Measurements from ENCODE around the gene SMIM41. TPM values are rescaled to one million over a fixed set of nuclear protein-coding genes. Genes with fewer than 3 reads are reported as not detected.

The SMIM41 gene
- not detected for total RNA-seq (2021; fragmentation: NEBNext Ultra II Directional; extraction: Animal tissue kit (Norgen Biotek cat#: 25700))
- long read RNA-seq: 0 reads

- H3K4me1 Mint-ChIP-seq (ENCODE audit: low read depth): peaks cover 51% of the 10 kb centered on the region
- no peak within 1 kb of the TSS for H3K4me3 Mint-ChIP-seq
- no peaks in the 10 kb centered on the region for H3K9me3 Mint-ChIP-seq
- H3K27ac Mint-ChIP-seq: no peak within 1 kb of the TSS; the same call in 1 of the 2 replicates
- TF ChIP-seq, protein P1, sequence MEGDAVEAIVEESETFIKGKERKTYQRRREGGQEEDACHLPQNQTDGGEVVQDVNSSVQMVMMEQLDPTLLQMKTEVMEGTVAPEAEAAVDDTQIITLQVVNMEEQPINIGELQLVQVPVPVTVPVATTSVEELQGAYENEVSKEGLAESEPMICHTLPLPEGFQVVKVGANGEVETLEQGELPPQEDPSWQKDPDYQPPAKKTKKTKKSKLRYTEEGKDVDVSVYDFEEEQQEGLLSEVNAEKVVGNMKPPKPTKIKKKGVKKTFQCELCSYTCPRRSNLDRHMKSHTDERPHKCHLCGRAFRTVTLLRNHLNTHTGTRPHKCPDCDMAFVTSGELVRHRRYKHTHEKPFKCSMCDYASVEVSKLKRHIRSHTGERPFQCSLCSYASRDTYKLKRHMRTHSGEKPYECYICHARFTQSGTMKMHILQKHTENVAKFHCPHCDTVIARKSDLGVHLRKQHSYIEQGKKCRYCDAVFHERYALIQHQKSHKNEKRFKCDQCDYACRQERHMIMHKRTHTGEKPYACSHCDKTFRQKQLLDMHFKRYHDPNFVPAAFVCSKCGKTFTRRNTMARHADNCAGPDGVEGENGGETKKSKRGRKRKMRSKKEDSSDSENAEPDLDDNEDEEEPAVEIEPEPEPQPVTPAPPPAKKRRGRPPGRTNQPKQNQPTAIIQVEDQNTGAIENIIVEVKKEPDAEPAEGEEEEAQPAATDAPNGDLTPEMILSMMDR (IDR thresholded peaks at IDR 0.05): no peak
- no peak for DNase-seq
- H3K27me3 Mint-ChIP-seq (ENCODE audit: insufficient read depth): peaks cover 4% of the 10 kb centered on the region
- peaks cover 12% of the 10 kb centered on the region for H3K36me3 Mint-ChIP-seq (ENCODE audit: low read depth)
Observed at GRCh38 chr12:52079576-52080402, at the start of gene SMIM41. Gene SMIM41 (plus strand): TSS chr12:52079704. CDS start chr12:52079780, 76 bp downstream.

- Mint-ChIP-seq H3K4me3 (peak overlapping the region; percentile 89), H3K27me3 (ENCODE audit: insufficient read depth) (peaks cover 4% of the 10 kb centered on the region), H3K27ac (peak overlapping the region; percentile 94), H3K4me1 (ENCODE audit: low read depth) (peaks cover 23% of the 10 kb centered on the region), H3K9me3 (no peaks in the 10 kb centered on the region), H3K36me3 (ENCODE audit: low read depth) (no peaks in the 10 kb centered on the region)
- peak; percentile 61 for DNase-seq
- TF ChIP-seq, protein P1 (IDR thresholded peaks at IDR 0.05): no peak
Observed at GRCh38 chr12:52032446-52032803, 47.1 kb upstream of the SMIM41 start.

- peaks cover 6% of the 10 kb centered on the region for H3K27me3 Mint-ChIP-seq (ENCODE audit: insufficient read depth)
- DNase-seq: peak; percentile 96
- H3K36me3 Mint-ChIP-seq (ENCODE audit: low read depth): no peaks in the 10 kb centered on the region
- H3K4me3 Mint-ChIP-seq: peak overlapping the region; percentile 89
- H3K9me3 Mint-ChIP-seq: no peaks in the 10 kb centered on the region
- TF ChIP-seq, protein P1 (IDR thresholded peaks at IDR 0.05): no peak
- H3K27ac Mint-ChIP-seq: peak overlapping the region; percentile 94
- H3K4me1 Mint-ChIP-seq (ENCODE audit: low read depth): peaks cover 23% of the 10 kb centered on the region
Observed at GRCh38 chr12:52032804-52033445, 46.6 kb upstream of the SMIM41 start.

DNA sequence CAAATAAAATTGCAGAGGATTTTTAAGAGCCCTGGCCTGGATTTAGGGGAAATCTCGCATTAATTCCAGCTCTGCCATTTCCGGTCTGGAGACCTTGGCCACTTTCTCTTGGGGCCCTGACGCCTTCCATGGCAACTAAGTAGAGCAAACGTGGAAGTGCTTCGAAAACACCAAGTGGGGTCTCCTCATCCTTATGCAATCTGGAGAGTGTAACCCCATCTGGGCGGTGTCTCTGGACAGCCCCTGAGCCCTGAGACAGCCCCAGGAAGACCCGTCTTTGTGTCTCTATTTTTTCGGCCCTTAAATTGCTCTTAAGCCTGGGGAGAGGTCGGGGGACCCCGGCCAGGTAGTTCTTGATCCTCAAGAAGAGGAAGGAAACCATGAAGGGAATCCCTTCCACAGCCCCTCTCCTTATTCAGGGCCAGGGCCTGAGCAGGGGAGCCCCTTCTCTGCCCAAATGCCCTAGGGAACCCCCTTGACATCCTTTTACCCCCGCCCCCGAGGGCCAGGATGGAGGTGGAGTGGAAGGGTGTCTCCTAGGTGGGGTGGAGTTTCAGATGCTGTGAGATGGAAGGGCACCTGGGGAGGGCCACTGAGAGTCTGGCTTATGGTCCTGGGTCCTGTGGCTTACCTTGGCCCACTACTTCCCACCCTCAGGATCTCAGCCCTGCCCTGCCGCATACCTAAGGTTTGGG, 45.9 kb upstream of the SMIM41 start:
- peaks cover 9% of the 10 kb centered on the region for H3K27me3 Mint-ChIP-seq (ENCODE audit: insufficient read depth)
- TF ChIP-seq, protein P1 (IDR thresholded peaks at IDR 0.05): no peak
- H3K4me1 Mint-ChIP-seq (ENCODE audit: low read depth): peaks cover 30% of the 10 kb centered on the region
- no peaks in the 10 kb centered on the region for H3K36me3 Mint-ChIP-seq (ENCODE audit: low read depth)
- H3K4me3 Mint-ChIP-seq: peak overlapping the region; percentile 81
- DNase-seq: no peak
- peak overlapping the region; percentile 94 for H3K27ac Mint-ChIP-seq
- no peaks in the 10 kb centered on the region for H3K9me3 Mint-ChIP-seq

- H3K27ac Mint-ChIP-seq: no peak overlapping the region
- no peak for DNase-seq
- TF ChIP-seq, protein P1 (IDR thresholded peaks at IDR 0.05): no peak
- H3K4me3 Mint-ChIP-seq: no peak overlapping the region
- H3K36me3 Mint-ChIP-seq (ENCODE audit: low read depth): no peaks in the 10 kb centered on the region
- H3K4me1 Mint-ChIP-seq (ENCODE audit: low read depth): peaks cover 36% of the 10 kb centered on the region
- no peaks in the 10 kb centered on the region for H3K9me3 Mint-ChIP-seq
- peaks cover 9% of the 10 kb centered on the region for H3K27me3 Mint-ChIP-seq (ENCODE audit: insufficient read depth)
Observed at GRCh38 chr12:52035190-52035589, 44.3 kb upstream of the SMIM41 start.

Measured in HFFc6 (cell line).